Femur (tissue), 1 donor: Measurements from ENCODE around the gene TMPRSS4.
A peak's percentile ranks its signal among the peaks of the same experiment; 100 is the strongest.

ENCODE experiments used
- DNase-seq: peaks from one replicate; pipeline ENCODE4 v3.0.0-alpha.2; 2017

Gene TMPRSS4

GRCh38 chr11:118138839-118139420 lies 62.1 kb downstream of the TMPRSS4 start:
- DNase-seq: no peak

GRCh38 chr11:118139578-118139977 lies 62.7 kb downstream of the TMPRSS4 start:
- DNase-seq: no peak

GRCh38 chr11:118142081-118142480 lies 65.2 kb downstream of the TMPRSS4 start:
- DNase-seq: no peak

GRCh38 chr11:118142809-118143208 lies 65.9 kb downstream of the TMPRSS4 start:
- peak; percentile 46 for DNase-seq

- DNase-seq: peak; percentile 9
These were observed 66.8 kb downstream of the TMPRSS4 start for GRCh38 chr11:118143661-118144185.

GRCh38 chr11:118144301-118145268 lies 67.7 kb downstream of the TMPRSS4 start:
- no peak for DNase-seq

- DNase-seq: peak; percentile 89
These were observed 68.7 kb downstream of the TMPRSS4 start for GRCh38 chr11:118145285-118146227.

- no peak for DNase-seq
These were observed 69.7 kb downstream of the TMPRSS4 start for GRCh38 chr11:118146554-118146953.

- no peak for DNase-seq
These were observed 70.6 kb downstream of the TMPRSS4 start for GRCh38 chr11:118147502-118147901.

- DNase-seq: peak; percentile 17
These were observed 71.4 kb downstream of the TMPRSS4 start for GRCh38 chr11:118148240-118148639.

- no peak for DNase-seq
These were observed 72.0 kb downstream of the TMPRSS4 start for GRCh38 chr11:118148856-118149255.

GRCh38 chr11:118149493-118149892 lies 72.6 kb downstream of the TMPRSS4 start:
- DNase-seq: no peak

- DNase-seq: no peak
These were observed 74.6 kb downstream of the TMPRSS4 start for GRCh38 chr11:118151431-118151830.

GRCh38 chr11:118152020-118152551 lies 75.2 kb downstream of the TMPRSS4 start:
- DNase-seq: no peak

- peak; percentile 85 for DNase-seq
These were observed 75.9 kb downstream of the TMPRSS4 start, which contains the start of gene SCN4B for GRCh38 chr11:118152552-118153471. SCN4B (minus strand) TSS chr11:118152823; CDS start chr11:118152673, 150 bp downstream.

- no peak for DNase-seq
These were observed 76.6 kb downstream of the TMPRSS4 start for GRCh38 chr11:118153516-118153915.

- no peak for DNase-seq
These were observed 77.1 kb downstream of the TMPRSS4 start for GRCh38 chr11:118153976-118154375.

GRCh38 chr11:118154641-118155040 lies 77.8 kb downstream of the TMPRSS4 start:
- DNase-seq: no peak

GRCh38 chr11:118155776-118156530 lies 79.1 kb downstream of the TMPRSS4 start:
- DNase-seq: no peak

- DNase-seq: no peak
These were observed 79.8 kb downstream of the TMPRSS4 start for GRCh38 chr11:118156531-118157185.
